T47D (cell line): ENCODE data around the gene SLC9A5.
A peak's percentile ranks its signal among the peaks of the same experiment; 100 is the strongest.

Experiments
- DNase-seq, 2 experiments: peaks; one replicate each; pipeline versions ENCODE4 v3.0.0 to v3.0.0-alpha.2; 2011 to 2012; ENCODE audit warnings: low read depth in 1 of 2, low spot score in 1 of 2
- JUND ChIP-seq: IDR thresholded peaks from 2 replicates; pipeline ENCODE4 v1.6.1; 2012; ENCODE audit warnings: low read depth
- in situ Hi-C: cut with HindIII; loops from 2 replicates; pipeline ENCODE4 v1.10.0; 2016; ENCODE audit warnings: low sequenced_read_pairs, low pct_unique_long_range_greater_than_20kb

Gene SLC9A5

DNA sequence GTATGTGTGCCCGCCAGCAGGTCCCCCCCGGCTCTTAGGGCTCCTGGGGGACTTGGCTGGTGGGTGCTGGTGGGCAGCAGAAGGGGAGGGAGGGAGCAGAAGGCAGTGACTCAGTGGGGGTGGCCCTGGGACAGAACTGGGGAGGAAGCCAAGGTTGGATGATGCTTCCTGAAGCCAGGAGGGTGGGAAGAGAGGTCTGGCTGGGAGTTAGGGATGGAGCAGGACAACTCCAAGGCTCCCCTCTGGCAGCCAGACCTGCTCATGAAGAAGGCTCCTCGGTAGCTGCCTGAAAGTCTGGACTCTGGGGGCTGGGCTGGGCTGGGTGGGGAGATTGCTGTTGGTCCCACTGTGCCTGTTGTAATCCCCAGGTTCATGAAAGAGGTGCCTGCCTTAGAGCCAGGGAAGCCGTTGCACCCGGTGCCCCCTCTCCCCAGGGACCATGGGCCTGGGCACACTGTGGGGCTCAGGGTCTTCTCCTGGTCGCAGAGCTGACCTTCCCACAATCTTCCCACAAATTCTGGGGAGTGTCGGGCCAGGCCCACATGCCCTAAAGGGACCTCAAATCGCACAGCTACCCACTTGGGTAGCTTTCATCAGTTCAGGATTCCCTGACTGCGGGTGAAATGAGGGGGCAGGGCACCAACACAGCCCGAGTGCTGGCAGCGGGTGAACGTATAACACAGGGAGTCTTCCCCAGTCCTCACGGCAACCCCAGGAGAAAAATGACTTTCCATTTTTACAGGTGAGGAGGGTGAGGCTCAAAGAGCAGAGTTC, 29.4 kb downstream of the SLC9A5 start:
- no peak for TF ChIP-seq JUND
- in situ Hi-C loops: no loop called here
- peak in 1 of 2 experiments; percentile 35 for DNase-seq

DNA sequence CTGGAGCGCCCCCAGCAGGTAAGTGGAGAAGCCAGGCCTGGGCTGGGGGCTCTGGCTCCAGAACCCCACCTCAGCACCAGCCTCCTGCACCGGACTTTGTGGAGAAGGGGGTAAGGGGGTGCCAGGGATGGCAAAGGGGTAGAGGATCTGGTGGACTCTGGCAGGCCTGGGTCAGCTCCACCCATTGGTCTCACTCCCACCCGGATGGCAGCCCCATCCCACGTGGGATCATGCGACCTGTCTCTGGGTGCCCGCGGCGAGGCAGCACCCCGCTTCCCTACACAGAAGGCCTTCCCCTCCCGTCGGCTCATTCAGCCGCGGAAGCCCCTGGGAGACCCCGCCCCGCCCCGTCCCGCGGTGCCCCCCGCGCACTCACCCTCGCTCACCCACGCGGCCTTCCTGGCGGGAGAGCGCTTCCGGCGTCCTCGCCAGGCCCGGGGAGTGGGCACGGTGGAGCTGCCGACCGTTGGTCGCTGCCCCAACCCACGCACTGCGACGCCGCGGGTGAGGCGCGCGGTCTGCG, 30.1 kb downstream of the SLC9A5 start:
- DNase-seq: peak; percentile 30 to 54
- TF ChIP-seq JUND: no peak
- in situ Hi-C loops: no loop called here

DNA sequence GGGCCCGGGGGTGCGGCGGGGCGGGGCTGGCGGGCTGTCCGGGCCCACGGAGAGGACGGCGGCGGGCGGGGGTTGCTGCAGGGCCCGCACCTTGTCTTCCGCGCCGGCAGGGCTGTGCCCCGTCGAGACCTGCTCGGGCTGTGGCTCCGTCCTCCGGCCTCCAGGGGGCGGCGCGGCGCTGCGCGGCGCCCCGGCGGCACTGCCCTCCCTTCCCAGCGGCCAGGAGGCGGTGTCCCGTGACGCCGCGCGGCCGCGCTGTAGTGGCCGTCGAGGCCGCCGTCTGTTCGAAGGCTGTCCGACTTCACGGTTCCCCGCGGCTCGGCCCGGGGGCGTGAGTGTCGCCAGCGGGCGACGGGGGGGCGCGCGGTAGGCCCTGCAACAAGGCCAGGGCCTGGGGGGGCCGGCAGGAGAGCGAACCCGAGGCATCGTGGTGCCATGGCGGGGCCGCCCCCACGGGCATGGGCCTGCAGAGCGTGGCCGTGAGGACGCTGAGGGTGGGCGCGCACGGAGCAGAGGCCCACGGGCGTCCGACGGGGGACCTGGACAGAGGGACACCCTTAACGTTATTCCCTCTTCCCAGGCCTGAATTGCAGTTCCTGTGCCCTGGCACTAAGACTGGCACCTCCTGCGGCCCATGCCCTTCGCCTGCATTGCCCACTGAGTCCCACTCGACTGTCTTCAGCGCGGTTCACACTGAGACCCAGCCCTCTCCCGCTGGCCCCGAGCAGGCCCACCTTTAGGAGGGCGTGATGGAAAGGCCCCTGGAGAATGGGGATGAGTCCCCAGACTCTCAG, 30.7 kb downstream of the SLC9A5 start, which contains the start of gene PLEKHG4:
Gene PLEKHG4, plus strand, starts transcription at position 237 of the 794 bp plus-strand sequence. Its CDS starts 513 bp downstream, at position 750.
- DNase-seq: peak; percentile 88 to 89
- in situ Hi-C loops: no loop called here
- no peak for TF ChIP-seq JUND

DNA sequence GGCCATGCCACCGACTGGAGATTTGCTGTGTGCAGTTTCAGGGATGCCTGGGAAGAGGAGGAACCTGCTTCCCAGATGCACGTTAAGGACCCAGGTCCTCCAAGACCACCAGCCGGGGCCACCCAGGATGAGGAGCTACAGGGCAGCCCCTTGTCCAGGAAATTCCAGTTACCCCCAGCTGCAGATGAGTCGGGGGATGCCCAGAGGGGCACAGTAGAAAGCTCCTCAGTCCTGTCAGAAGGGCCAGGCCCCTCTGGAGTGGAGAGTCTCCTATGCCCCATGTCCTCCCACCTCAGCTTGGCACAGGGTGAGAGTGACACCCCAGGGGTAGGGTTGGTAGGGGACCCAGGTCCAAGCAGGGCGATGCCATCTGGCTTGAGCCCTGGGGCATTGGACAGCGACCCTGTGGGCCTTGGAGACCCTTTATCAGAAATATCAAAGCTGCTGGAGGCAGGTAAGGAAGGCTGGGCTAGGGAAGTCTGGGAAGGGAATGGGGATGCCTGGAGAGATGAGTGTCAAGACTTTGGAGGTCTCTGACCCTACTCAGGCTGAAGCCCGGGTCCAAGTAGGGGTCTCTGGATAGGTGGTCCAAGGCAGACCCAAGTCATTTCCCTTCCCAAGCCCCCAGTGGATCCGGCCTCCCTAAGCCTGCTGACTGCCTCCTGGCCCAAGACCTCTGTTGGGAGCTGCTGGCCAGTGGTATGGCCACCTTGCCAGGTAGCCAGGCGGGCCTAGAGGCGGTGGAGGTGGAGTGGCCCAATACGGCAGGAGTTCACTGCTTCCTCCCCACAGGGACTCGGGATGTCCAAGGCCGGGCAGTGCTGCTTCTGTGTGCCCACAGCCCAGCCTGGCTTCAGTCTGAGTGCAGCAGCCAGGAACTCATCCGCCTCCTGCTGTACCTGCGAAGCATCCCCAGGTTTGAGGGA, 31.6 kb downstream of the SLC9A5 start:
- in situ Hi-C loops: no loop called here

DNA sequence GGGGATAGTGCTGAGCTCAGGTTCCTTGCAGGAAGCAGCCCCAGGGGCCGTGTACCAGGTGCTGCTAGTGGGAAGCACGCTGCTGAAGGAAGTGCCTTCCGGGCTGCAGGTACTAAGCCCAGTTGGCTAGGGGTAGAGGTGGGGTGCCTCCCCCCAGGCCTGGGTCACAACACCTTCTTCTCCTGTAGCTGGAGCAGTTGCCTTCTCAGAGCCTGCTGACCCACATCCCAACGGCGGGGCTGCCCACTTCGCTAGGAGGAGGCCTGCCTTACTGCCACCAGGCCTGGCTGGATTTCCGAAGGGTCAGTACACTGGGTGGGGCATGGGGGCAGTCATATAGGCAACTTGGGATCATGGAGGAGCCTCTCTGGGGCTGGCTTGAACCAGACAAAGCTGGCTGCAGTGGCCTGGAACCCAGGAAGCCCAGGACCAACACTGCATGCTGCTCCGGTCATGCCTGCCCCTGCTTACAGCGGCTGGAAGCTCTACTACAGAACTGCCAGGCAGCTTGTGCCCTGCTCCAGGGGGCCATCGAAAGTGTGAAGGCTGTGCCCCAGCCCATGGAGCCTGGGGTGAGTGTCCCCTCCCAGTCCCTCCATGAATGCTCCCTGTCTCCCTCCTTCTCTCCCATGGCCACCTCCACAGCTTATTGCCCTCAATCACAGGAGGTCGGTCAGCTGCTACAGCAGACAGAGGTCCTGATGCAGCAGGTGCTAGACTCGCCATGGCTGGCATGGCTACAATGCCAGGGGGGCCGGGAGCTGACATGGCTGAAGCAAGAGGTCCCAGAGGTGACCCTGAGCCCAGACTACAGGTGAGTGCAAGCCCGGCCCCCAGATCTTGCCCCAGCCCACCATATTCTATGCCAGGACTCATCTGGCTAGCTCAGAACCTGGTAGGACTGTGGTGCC, 33.0 kb downstream of the SLC9A5 start:
- in situ Hi-C loops: no loop called here
- no peak for DNase-seq
- TF ChIP-seq JUND: no peak

More for the DNA sequence above, 31.6 kb downstream of the SLC9A5 start:
- no peak for TF ChIP-seq JUND
- no peak for DNase-seq

GRCh38 chr16:67282447-67282805, 33.6 kb downstream of the SLC9A5 start:
- no peak for DNase-seq
- in situ Hi-C loops: no loop called here
- TF ChIP-seq JUND: no peak

DNA sequence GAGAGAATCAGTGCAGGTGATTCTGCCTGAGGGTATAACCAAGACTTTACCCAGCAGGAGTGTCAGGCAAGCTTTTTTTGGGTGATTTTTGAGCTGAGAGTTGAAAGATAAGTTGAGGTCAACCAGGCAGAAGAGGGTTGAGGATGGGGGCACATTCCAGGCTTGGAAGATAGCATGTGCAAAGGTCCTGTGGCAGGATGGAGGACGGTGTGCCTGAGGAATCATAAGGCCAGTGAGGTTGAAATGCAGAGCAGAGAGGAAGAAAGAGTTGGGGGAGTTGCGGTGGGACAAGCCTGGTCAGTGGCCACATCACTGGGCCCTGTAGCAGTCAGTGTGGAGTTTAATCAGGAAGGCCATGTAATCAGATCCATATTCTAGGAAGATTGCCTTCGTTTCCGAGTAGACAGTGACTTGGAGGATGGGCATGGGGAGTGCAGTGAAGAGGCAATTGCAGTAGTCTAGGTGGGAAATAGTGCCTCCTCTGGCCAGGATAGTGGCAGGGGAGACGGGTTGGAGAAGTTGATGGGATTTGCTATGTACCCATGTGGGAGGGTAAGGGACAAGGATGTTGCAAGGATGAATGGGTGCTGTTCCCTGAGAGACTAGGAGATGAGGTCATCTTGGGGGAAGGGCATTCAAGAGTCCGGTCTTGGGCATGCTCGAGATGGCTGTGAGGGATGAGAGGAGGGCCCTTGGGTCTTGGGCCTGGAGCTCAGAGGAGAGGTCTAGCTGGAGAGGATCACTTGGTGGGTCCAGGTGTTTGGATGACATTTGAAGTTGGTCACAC, 34.5 kb downstream of the SLC9A5 start:
- no peak for TF ChIP-seq JUND
- peak in 1 of 2 experiments; percentile 17 for DNase-seq
- in situ Hi-C loops: no loop called here

GRCh38 chr16:67283826-67284555, 35.2 kb downstream of the SLC9A5 start:
- DNase-seq: no peak
- in situ Hi-C loops: no loop called here
- TF ChIP-seq JUND: no peak

- in situ Hi-C loops: no loop called here
These were observed 36.2 kb downstream of the SLC9A5 start for GRCh38 chr16:67284699-67285646.

More at GRCh38 chr16:67284699-67285646, 36.2 kb downstream of the SLC9A5 start:
- DNase-seq: peak; percentile 61 to 72
- no peak for TF ChIP-seq JUND
